PC-9 (cell line): ENCODE measurements around the gene PACRG.

Source experiments
- CTCF ChIP-seq: fragments of 200-600 bp; sonication (generic); conservative IDR thresholded peaks from 2 replicates; pipeline ENCODE4 v1.6.1; 2017; ENCODE audit warnings: mixed run types, antibody characterized with exemption, mild to moderate bottlenecking, moderate library complexity
- EZH2 ChIP-seq: fragments of 200-600 bp; sonication (generic); IDR thresholded peaks from 2 replicates; pipeline ENCODE4 v1.8.0; 2017; ENCODE audit warnings: antibody characterized with exemption, low read depth

DNA sequence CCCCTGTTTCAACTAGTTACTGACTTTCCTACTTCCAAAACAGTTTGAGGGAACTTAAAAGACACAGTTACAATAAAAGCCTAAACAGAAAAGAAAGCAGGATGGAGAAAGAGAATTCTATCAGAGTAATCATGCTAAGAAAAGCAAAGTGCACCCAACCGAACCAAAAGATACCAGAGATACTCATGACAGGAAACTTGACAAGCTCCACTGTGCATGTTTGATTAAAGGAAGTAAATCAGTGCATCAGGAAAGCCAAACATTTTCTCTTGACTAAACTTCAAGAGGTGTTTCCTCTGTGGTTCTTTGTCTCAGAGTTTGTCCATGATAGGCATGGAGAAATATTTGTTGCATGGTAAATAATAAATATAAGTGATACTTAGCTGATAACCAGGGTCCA is 138.9 kb downstream of the PACRG start:
- no peak for TF ChIP-seq CTCF
- no peak for TF ChIP-seq EZH2
